H1 (cell line): ENCODE measurements around the gene ETFBKMT. TPM values are rescaled to one million over a fixed set of nuclear protein-coding genes. Genes with fewer than 3 reads are reported as not detected.
"Not testable (repeated sequence)": the region's sequence is repeated elsewhere in the genome, so short reads cannot be mapped to it uniquely, and the experiment has no call there.

ENCODE experiments used
- CTCF ChIA-PET: fragments of 300-600 bp; sonication (Branson Sonifier 250); formaldehyde crosslinking; loops from one replicate; lab custom pipeline; 2021; ENCODE audit not compliant: partially characterized antibody; lab: Charles Lee
- POLR2A ChIA-PET: fragments of 300-600 bp; sonication (Branson Sonifier 250); formaldehyde crosslinking; loops from one replicate; lab custom pipeline; 2021; ENCODE audit warnings: inconsistent platforms; ENCODE audit not compliant: partially characterized antibody; lab: Charles Lee
- DNase-seq, 2 experiments: peaks; one replicate each; pipeline versions ENCODE4 v3.0.0 to v3.0.0-alpha.2; 2010 to 2022; ENCODE audit warnings: low spot score in 2 of 2, low read depth in 1 of 2, mixed read lengths in 1 of 2
- FAIRE-seq: peaks from 2 replicates; lab custom pipeline; 2011; peaks lifted over from hg19 to GRCh38; lab: Jason Lieb, UNC
- H2AFZ ChIP-seq: 2 replicates; pipeline ENCODE4 v1.8.1; 2012; ENCODE audit warnings: low read length, inconsistent platforms
- H2AK5ac ChIP-seq: 2 replicates; pipeline ENCODE4 v1.6.1; 2013; ENCODE audit warnings: low read depth, low read length
- H2BK120ac ChIP-seq: replicated peaks from 2 replicates; pipeline ENCODE3; 2013; ENCODE audit warnings: low read depth, low read length, inconsistent platforms
- H2BK12ac ChIP-seq: 2 replicates; pipeline ENCODE4 v1.6.1; 2013; ENCODE audit warnings: low read depth, low read length
- H2BK15ac ChIP-seq: 2 replicates; pipeline ENCODE4 v1.6.1; 2013; ENCODE audit warnings: low read length
- H2BK20ac ChIP-seq: 2 replicates; pipeline ENCODE4 v1.6.1; 2013; ENCODE audit warnings: low read length
- H2BK5ac ChIP-seq: 2 replicates; pipeline ENCODE4 v1.6.1; 2013; ENCODE audit warnings: low read depth, low read length
- H3K14ac ChIP-seq: 2 replicates; pipeline ENCODE4 v1.6.1; 2013; ENCODE audit warnings: inconsistent platforms; ENCODE audit not compliant: insufficient read length
- H3K18ac ChIP-seq: 2 replicates; pipeline ENCODE4 v1.6.1; 2013; ENCODE audit warnings: low read length; ENCODE audit errors: extremely low read depth
- H3K23ac ChIP-seq: 2 replicates; pipeline ENCODE4 v1.6.1; 2013; ENCODE audit warnings: inconsistent platforms; ENCODE audit not compliant: insufficient read length
- H3K23me2 ChIP-seq: 2 replicates; pipeline ENCODE4 v1.6.1; 2013; ENCODE audit warnings: low read depth, low read length
- H3K27ac ChIP-seq: 2 replicates; pipeline ENCODE4 v1.6.1; 2011; ENCODE audit warnings: low read depth, low read length, inconsistent platforms
- H3K27me3 ChIP-seq, 4 experiments: replicated peaks in 1 of 4; 1 replicate in 1 of 4; 2 replicates in 3 of 4; pipeline versions ENCODE4 v1.6.1 to v1.8.1; 2011 to 2013; ENCODE audit warnings: low read length in 3 of 4, mild to moderate bottlenecking in 3 of 4, inconsistent platforms in 2 of 4, mixed read lengths in 2 of 4, moderate library complexity in 1 of 4; ENCODE audit not compliant: control insufficient read depth in 3 of 4, insufficient read depth in 3 of 4; ENCODE audit errors: extremely low read depth in 1 of 4
- H3K36me3 ChIP-seq, 4 experiments: 2 replicates each; pipeline versions ENCODE4 v1.6.1 to v1.8.1; 2011 to 2013; ENCODE audit warnings: mild to moderate bottlenecking in 4 of 4, low read length in 3 of 4, moderate library complexity in 2 of 4, control low read depth in 1 of 4, inconsistent platforms in 1 of 4; ENCODE audit not compliant: insufficient read depth in 4 of 4, control insufficient read depth in 2 of 4
- H3K4ac ChIP-seq: replicated peaks from 2 replicates; pipeline ENCODE3; 2013; ENCODE audit warnings: low read length, low read depth, mixed read lengths, inconsistent platforms; ENCODE audit not compliant: insufficient read length
- H3K4me1 ChIP-seq, 4 experiments: replicated peaks in 1 of 4; 1 replicate in 1 of 4; 2 replicates in 3 of 4; pipeline versions ENCODE4 v1.6.1 to v1.8.1; 2011 to 2013; ENCODE audit warnings: low read length in 3 of 4, inconsistent platforms in 2 of 4, mixed read lengths in 1 of 4; ENCODE audit not compliant: insufficient read depth in 4 of 4, control insufficient read depth in 3 of 4
- H3K4me2 ChIP-seq, 2 experiments: 2 replicates each; pipeline versions ENCODE4 v1.6.1 to v1.8.1; 2011 to 2013; ENCODE audit warnings: low read depth in 2 of 2, low read length in 2 of 2, control low read depth in 1 of 2, inconsistent platforms in 1 of 2, mild to moderate bottlenecking in 1 of 2; ENCODE audit not compliant: insufficient read depth in 1 of 2
- H3K4me3 ChIP-seq, 4 experiments: fragments of 200-600, 300-600 bp in 1 of 4; sonication (generic), shearing (Covaris generic), sonication (Bioruptor Twin) in 1 of 4; 2 replicates each; pipeline versions ENCODE4 v1.5.1 to v1.8.1; 2011 to 2016; ENCODE audit warnings: low read length in 4 of 4, low read depth in 3 of 4, control low read depth in 2 of 4, inconsistent platforms in 2 of 4, mild to moderate bottlenecking in 2 of 4, mixed read lengths in 1 of 4, moderate library complexity in 1 of 4; ENCODE audit not compliant: insufficient read depth in 2 of 4; ENCODE audit errors: extremely low read depth in 1 of 4
- H3K56ac ChIP-seq: replicated peaks from 2 replicates; pipeline ENCODE3; 2013; ENCODE audit warnings: low read depth, mild to moderate bottlenecking, mixed read lengths, low read length, inconsistent platforms; ENCODE audit not compliant: insufficient read length
- H3K79me1 ChIP-seq: 2 replicates; pipeline ENCODE4 v1.6.1; 2013; ENCODE audit warnings: low read depth, low read length, control low read depth
- H3K79me2 ChIP-seq, 2 experiments: 2 replicates each; pipeline versions ENCODE4 v1.6.1 to v1.8.1; 2012 to 2013; ENCODE audit warnings: low read length in 2 of 2, mild to moderate bottlenecking in 2 of 2, inconsistent platforms in 1 of 2; ENCODE audit not compliant: insufficient read depth in 2 of 2, control insufficient read depth in 1 of 2
- H3K9ac ChIP-seq, 4 experiments: replicated peaks in 1 of 4; 1 replicate in 1 of 4; 2 replicates in 3 of 4; pipeline versions ENCODE4 v1.6.1 to v1.8.1; 2011 to 2013; ENCODE audit warnings: low read depth in 3 of 4, low read length in 3 of 4, control low read depth in 2 of 4, mild to moderate bottlenecking in 2 of 4, moderate library complexity in 2 of 4, inconsistent platforms in 1 of 4; ENCODE audit errors: extremely low read depth in 1 of 4
- H3K9me3 ChIP-seq, 2 experiments: 2 replicates each; pipeline versions ENCODE4 v1.6.1 to v1.8.1; 2012 to 2013; ENCODE audit warnings: mild to moderate bottlenecking in 2 of 2, moderate library complexity in 2 of 2, control low read depth in 1 of 2, inconsistent platforms in 1 of 2, low read depth in 1 of 2, low read length in 1 of 2, mixed read lengths in 1 of 2; ENCODE audit not compliant: insufficient read depth in 2 of 2
- H4K20me1 ChIP-seq, 2 experiments: replicated peaks in 1 of 2; 2 replicates each; pipeline versions ENCODE3 to v1.8.1; 2011 to 2013; ENCODE audit warnings: inconsistent platforms in 2 of 2, low read length in 2 of 2, mild to moderate bottlenecking in 1 of 2; ENCODE audit not compliant: insufficient read depth in 2 of 2, control insufficient read depth in 1 of 2
- H4K5ac ChIP-seq: 2 replicates; pipeline ENCODE4 v1.6.1; 2013; ENCODE audit warnings: low read length, low read depth, mixed read lengths, inconsistent platforms; ENCODE audit not compliant: insufficient read length
- H4K8ac ChIP-seq: 2 replicates; pipeline ENCODE4 v1.8.0; 2013; ENCODE audit warnings: mild to moderate bottlenecking, moderate library complexity, low read length, inconsistent platforms; ENCODE audit not compliant: insufficient read depth; ENCODE audit errors: extremely low read depth
- H4K91ac ChIP-seq: replicated peaks from 2 replicates; pipeline ENCODE3; 2013; ENCODE audit warnings: low read length, mixed read lengths, inconsistent platforms; ENCODE audit not compliant: insufficient read length
- ASH2L ChIP-seq: fragments of 200-600, 300-600 bp; sonication (generic); IDR thresholded peaks from one replicate; pipeline ENCODE4 v1.7.1; 2017; ENCODE audit warnings: low read length
- EP300 ChIP-seq, 2 experiments: IDR thresholded peaks; 1 replicate in 1 of 2; 2 replicates in 1 of 2; pipeline ENCODE4 v1.6.1; 2011 to 2012; ENCODE audit warnings: low read depth in 2 of 2, low read length in 2 of 2, mild to moderate bottlenecking in 2 of 2, borderline replicate concordance in 1 of 2, inconsistent platforms in 1 of 2, moderate library complexity in 1 of 2
- RBBP5 ChIP-seq: IDR thresholded peaks from 2 replicates; pipeline ENCODE4 v1.7.1; 2012; ENCODE audit warnings: low read depth, mild to moderate bottlenecking, inconsistent platforms, low read length, moderate library complexity, borderline replicate concordance
- YY1 ChIP-seq: IDR thresholded peaks from 2 replicates; pipeline ENCODE4 v1.6.1; 2011; ENCODE audit warnings: low read depth, mild to moderate bottlenecking, low read length
- whole genome bisulfite sequencing, 2 experiments: shearing (Covaris generic) in 1 of 2; methylation state at CpG; one replicate each; pipeline versions ENCODE4 v1.1.6 to v1.1.7; 2013 to 2015; ENCODE audit warnings: low lambda C conversion rate in 2 of 2, mixed read lengths in 2 of 2, inconsistent platforms in 1 of 2, low coverage in 1 of 2, missing lambda C conversion rate in 1 of 2; ENCODE audit not compliant: insufficient replicate concordance in 2 of 2, insufficient coverage in 1 of 2, insufficient read length in 1 of 2; ENCODE audit errors: extremely low coverage in 1 of 2, missing lambda C conversion rate in 1 of 2; 5-methylcytosine and 5-hydroxymethylcytosine counted together
- polyA plus RNA-seq, 7 experiments: library from polyadenylated mRNA; depleted of rRNA in 3 of 7; stranded (reverse) in 5 of 7; unstranded in 2 of 7; fragments of >200 nt in 5 of 7; fragments of 200-250 nt in 2 of 7; gene quantifications; 1 replicate in 5 of 7; 2 replicates in 1 of 7; 4 replicates in 1 of 7; pipeline versions ENCODE4 v1.2.1 to v1.2.3, GENCODE V29; 2011 to 2013; ENCODE audit warnings: missing spikeins in 2 of 7, mixed read lengths in 2 of 7
- total RNA-seq: library from RNA; stranded (reverse); fragmentation: NEBNext Ultra II Directional; extraction: Animal tissue kit (Norgen Biotek cat#: 25700); gene quantifications from 2 replicates; pipeline ENCODE4 v1.2.1, GENCODE V29; 2021

Gene ETFBKMT
- total and polyA plus RNA-seq, 2 of the 8 experiments (the other 6 are each of a cell fraction or from before 2014, with no cell fraction given), result 0.59 to 1.7 TPM

DNA sequence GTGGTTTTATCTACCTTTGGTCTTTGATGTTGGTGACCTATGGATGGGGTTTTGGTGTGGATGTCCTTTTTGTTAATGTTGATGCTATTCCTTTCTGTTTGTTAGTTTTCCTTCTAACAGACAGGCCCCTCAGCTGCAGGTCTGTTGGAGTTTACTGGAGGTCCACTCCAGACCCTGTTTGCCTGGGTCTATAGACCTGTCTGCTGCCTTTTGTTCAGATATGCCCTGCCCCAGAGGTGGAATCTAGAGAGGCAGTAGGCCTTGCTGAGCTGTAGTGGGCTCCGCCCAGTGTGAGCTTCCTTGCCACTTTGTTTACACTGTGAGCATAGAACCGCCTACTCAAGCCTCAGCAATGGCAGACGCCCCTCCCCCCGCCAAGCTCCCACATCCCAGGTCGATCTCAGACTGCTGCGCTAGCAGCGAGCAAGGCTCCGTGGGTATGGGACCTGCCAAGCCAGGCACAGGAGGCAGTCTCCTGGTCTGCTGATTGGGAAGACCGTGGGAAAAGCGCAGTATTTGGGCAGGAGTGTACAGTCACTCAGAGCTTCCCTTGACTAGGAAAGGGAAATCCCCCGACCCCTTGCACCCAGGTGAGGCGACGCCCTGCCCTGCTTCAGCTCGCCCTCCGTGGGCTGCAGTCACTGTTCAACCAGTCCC lies 59.2 kb downstream of the ETFBKMT start:
- H2AK5ac ChIP-seq, H3K27ac ChIP-seq, H3K23ac ChIP-seq, H3K9ac ChIP-seq, H2BK120ac ChIP-seq, H4K91ac ChIP-seq, H4K20me1 ChIP-seq, FAIRE-seq, H3K79me2 ChIP-seq, H3K9me3 ChIP-seq, H2AFZ ChIP-seq, H3K27me3 ChIP-seq, H3K4ac ChIP-seq, H3K14ac ChIP-seq, H3K23me2 ChIP-seq, H2BK20ac ChIP-seq, H3K56ac ChIP-seq, H4K8ac ChIP-seq, H3K4me1 ChIP-seq, H3K36me3 ChIP-seq, H3K79me1 ChIP-seq: not testable (repeated sequence)
- peak; percentile 52 for TF ChIP-seq ASH2L
- peak; percentile 54; the same call in 1 of the 2 replicates for TF ChIP-seq RBBP5
- TF ChIP-seq YY1, result 0 out of 2 replicates have a peak, but pooled peaks have one; percentile 58
- TF ChIP-seq EP300 (IDR thresholded peaks at IDR 0.05; ENCODE audit: borderline replicate concordance in 1 of 2, low read depth in 2 of 2, low read length in 2 of 2), result 0 out of 3 replicates have a peak, but pooled peaks of 1 of the 2 experiments have one; percentile 15
- ChIA-PET CTCF (interaction anchor here (1.2 kb wide), 1 partner anchor 36 kb away, joined by 4 read pairs; no protein-coding TSS in a partner anchor), POLR2A (interaction anchor here (0.6 to 0.7 kb wide), 2 partner anchors 93 to 306 kb away, joined by 3 read pairs; no protein-coding TSS in a partner anchor)
- Histone ChIP-seq H2BK12ac (peak overlapping the region; percentile 53), H4K5ac (peak overlapping the region; percentile 21), H3K18ac (peak overlapping the region; percentile 82), H2BK15ac (peak overlapping the region; percentile 54; the same call in 1 of the 2 replicates), H3K4me2 (peak overlapping the region; percentile 31 to 58; a peak in 2 of 4 replicates), H3K4me3 (peak overlapping the region in 1 of 4 experiments; percentile 5; a peak in 1 of 8 replicates), H2BK5ac (peak overlapping the region; percentile 30; the same call in 1 of the 2 replicates)
- WGBS, 2 experiments, result 73% methylated on average over 15 of the region's 15 CpGs; no CpG with 5 or more reads in 1 of the 2 experiments
- peak; percentile 31 to 73 for DNase-seq
